SK-N-SH (cell line): ENCODE results near the gene ZCCHC14. TPM values are rescaled to one million over a fixed set of nuclear protein-coding genes. Genes with fewer than 3 reads are reported as not detected.
A peak's percentile ranks its signal among the peaks of the same experiment; 100 is the strongest.

Experiments used
- CTCF ChIA-PET: fragments of 300-600, 350-600 bp; formaldehyde crosslinking; extraction: SDS; loops from one replicate; lab custom pipeline; 2021; lab: Yijun Ruan, JAX
- POLR2A ChIA-PET: fragments of 350-600 bp; sonication (Branson Sonifier 250); formaldehyde crosslinking; extraction: SDS; loops from one replicate; lab custom pipeline; 2020; ENCODE audit warnings: antibody characterized with exemption, inconsistent platforms; lab: Yijun Ruan, JAX
- DNase-seq: peaks from one replicate; pipeline ENCODE4 v3.0.0; 2012
- H2AFZ ChIP-seq: fragments of 200-600 bp; sonication (generic); 2 replicates; pipeline ENCODE4 v1.8.1; 2016; ENCODE audit warnings: antibody characterized with exemption, mild to moderate bottlenecking, low read depth
- H3F3A ChIP-seq: fragments of 200-600 bp; sonication (generic); replicated peaks from 2 replicates; pipeline ENCODE3; 2016; ENCODE audit warnings: antibody characterized with exemption, mild to moderate bottlenecking; ENCODE audit not compliant: insufficient read depth
- H3K27ac ChIP-seq, 2 experiments: fragments of 200-500 bp in 1 of 2; fragments of 200-600 bp in 1 of 2; sonication (Bioruptor generic) in 1 of 2; sonication (generic), shearing (Covaris generic) in 1 of 2; 2 replicates each; pipeline versions ENCODE4 v1.5.1 to v1.6.1; 2014 to 2016; ENCODE audit warnings: low read depth in 2 of 2, inconsistent platforms in 1 of 2, low read length in 1 of 2, mild to moderate bottlenecking in 1 of 2, mixed read lengths in 1 of 2
- H3K27me3 ChIP-seq: fragments of 200-600 bp; sonication (generic), shearing (Covaris generic); 2 replicates; pipeline ENCODE4 v1.6.1; 2016; ENCODE audit warnings: mixed run types; ENCODE audit not compliant: insufficient read depth
- H3K36me3 ChIP-seq, 2 experiments: fragments of 200-500 bp in 1 of 2; fragments of 200-600 bp in 1 of 2; sonication (Bioruptor generic) in 1 of 2; sonication (generic) in 1 of 2; replicated peaks in 1 of 2; 2 replicates each; pipeline versions ENCODE3 to v1.5.1; 2014 to 2016; ENCODE audit warnings: low read length in 1 of 2, mild to moderate bottlenecking in 1 of 2; ENCODE audit not compliant: insufficient read depth in 2 of 2, control insufficient read depth in 1 of 2
- H3K4me1 ChIP-seq, 2 experiments: fragments of 200-500 bp in 1 of 2; fragments of 200-600 bp in 1 of 2; sonication (Bioruptor generic) in 1 of 2; sonication (generic), shearing (Covaris generic) in 1 of 2; 2 replicates each; pipeline versions ENCODE4 v1.5.1 to v1.6.1; 2014 to 2016; ENCODE audit warnings: low read depth in 1 of 2, low read length in 1 of 2, mixed run types in 1 of 2; ENCODE audit not compliant: insufficient read depth in 2 of 2, control insufficient read depth in 1 of 2
- H3K4me2 ChIP-seq: fragments of 200-600 bp; sonication (generic), shearing (Covaris generic); 2 replicates; pipeline ENCODE4 v1.6.1; 2017; ENCODE audit warnings: mixed run types
- H3K4me3 ChIP-seq, 2 experiments: fragments of 200-500 bp in 1 of 2; fragments of 200-600 bp in 1 of 2; sonication (Bioruptor generic) in 1 of 2; sonication (generic), shearing (Covaris generic) in 1 of 2; 2 replicates each; pipeline versions ENCODE4 v1.5.1 to v1.8.1; 2014 to 2016; ENCODE audit warnings: low read depth in 2 of 2, inconsistent platforms in 1 of 2, low read length in 1 of 2, mild to moderate bottlenecking in 1 of 2, mixed read lengths in 1 of 2, moderate library complexity in 1 of 2
- H3K79me2 ChIP-seq: fragments of 200-600 bp; sonication (generic); 2 replicates; pipeline ENCODE4 v1.8.1; 2017; ENCODE audit warnings: mild to moderate bottlenecking; ENCODE audit not compliant: insufficient read depth
- H3K9ac ChIP-seq: fragments of 200-600 bp; sonication (generic); 2 replicates; pipeline ENCODE4 v1.6.1; 2017; ENCODE audit warnings: mixed run types
- H3K9me2 ChIP-seq: fragments of 200-600 bp; sonication (generic); 2 replicates; pipeline ENCODE4 v1.6.1; 2017; ENCODE audit warnings: mixed run types
- H3K9me3 ChIP-seq: fragments of 200-600 bp; sonication (generic); 2 replicates; pipeline ENCODE4 v1.6.1; 2017; ENCODE audit warnings: mixed run types, mild to moderate bottlenecking, moderate library complexity
- H4K20me1 ChIP-seq: fragments of 200-600 bp; sonication (generic); 2 replicates; pipeline ENCODE4 v1.6.1; 2017; ENCODE audit warnings: mild to moderate bottlenecking, mixed run types; ENCODE audit not compliant: insufficient read depth
- CTCF ChIP-seq: fragments of 200-600 bp; sonication (generic); IDR thresholded peaks from 2 replicates; pipeline ENCODE4 v1.6.1; 2017; ENCODE audit warnings: antibody characterized with exemption, mild to moderate bottlenecking, moderate library complexity
- EZH2phosphoT487 ChIP-seq: fragments of 200-600 bp; sonication (generic); IDR thresholded peaks from 2 replicates; pipeline ENCODE4 v1.6.1; 2017; ENCODE audit warnings: low read depth, mixed run types, mild to moderate bottlenecking, antibody characterized with exemption, moderate library complexity, borderline replicate concordance
- FOXJ3 ChIP-seq: sonication (generic); formaldehyde crosslinking; IDR thresholded peaks from 2 replicates; pipeline ENCODE4 v1.5.1; 2020; ENCODE audit warnings: mild to moderate bottlenecking, missing genetic modification reagents
- FOXM1 ChIP-seq: IDR thresholded peaks from 2 replicates; pipeline ENCODE4 v1.4.0; 2012; ENCODE audit warnings: low read depth, mild to moderate bottlenecking
- GABPA ChIP-seq: IDR thresholded peaks from 2 replicates; pipeline ENCODE4 v1.4.0; 2012; ENCODE audit warnings: low read depth, mild to moderate bottlenecking
- GATA2 ChIP-seq: sonication (generic); formaldehyde crosslinking; IDR thresholded peaks from 2 replicates; pipeline ENCODE4 v1.5.0; 2020; ENCODE audit warnings: mild to moderate bottlenecking, missing genetic modification reagents
- JUND ChIP-seq: IDR thresholded peaks from 2 replicates; pipeline ENCODE4 v1.4.0; 2012
- RCOR1 ChIP-seq: fragments of 150-350 bp; IDR thresholded peaks from 2 replicates; pipeline ENCODE4 v1.6.1; 2017; ENCODE audit warnings: antibody characterized with exemption, low read length
- RFX5 ChIP-seq: IDR thresholded peaks from 2 replicates; pipeline ENCODE4 v1.6.1; 2012; ENCODE audit warnings: mild to moderate bottlenecking, improper control_type of control experiment, low read length
- TCF12 ChIP-seq: IDR thresholded peaks from 2 replicates; pipeline ENCODE4 v1.4.0; 2012
- TEAD4 ChIP-seq: IDR thresholded peaks from 2 replicates; pipeline ENCODE4 v1.4.0; 2012; ENCODE audit warnings: mild to moderate bottlenecking, borderline replicate concordance; ENCODE audit not compliant: insufficient read depth
- WGBS: methylation state at CpG from one replicate; pipeline ENCODE4 v1.1.6; 2017; ENCODE audit warnings: low lambda C conversion rate; 5-methylcytosine and 5-hydroxymethylcytosine counted together
- polyA plus RNA-seq, 3 experiments: library from polyadenylated mRNA; depleted of rRNA; stranded (reverse); fragments of >200 nt; gene quantifications; 2 replicates each; pipeline ENCODE4 v1.2.3, GENCODE V29; 2012
- TF ChIP-seq, protein P1 (sequence below): IDR thresholded peaks from 2 replicates; pipeline ENCODE4 v1.4.0; 2012; ENCODE audit warnings: low read depth
- TF ChIP-seq, protein P2 (sequence below): IDR thresholded peaks from 2 replicates; pipeline ENCODE4 v1.4.0; 2012; ENCODE audit warnings: low read depth, borderline replicate concordance

Gene ZCCHC14
- polyA plus RNA-seq, 1 of the 3 experiments (the other 2 are of a cell fraction): 5.7 TPM

DNA sequence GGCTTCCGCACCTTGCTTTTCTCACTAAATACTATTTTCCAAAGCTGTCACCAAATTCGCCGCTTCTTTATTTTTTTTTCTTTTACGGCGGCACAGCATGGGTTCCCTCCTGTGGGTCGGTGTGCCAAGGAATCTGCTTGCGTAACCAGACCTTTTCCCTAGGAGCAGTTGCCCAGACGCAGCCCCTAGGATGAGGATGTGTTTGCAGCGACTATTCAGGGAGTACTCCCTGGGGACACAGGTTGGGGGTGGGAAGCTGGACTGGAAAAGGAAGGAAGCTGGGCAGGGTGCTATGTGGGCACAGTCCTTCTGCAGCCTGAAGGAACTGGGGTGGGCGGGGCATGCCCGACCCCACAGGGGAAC, 49.0 kb upstream of the ZCCHC14 start:
- Histone ChIP-seq H3K9me2 (no peaks in the 10 kb centered on the region), H3K4me1 (no peaks in the 10 kb centered on the region; a peak in 1 of 4 replicates), H2AFZ (no peak overlapping the region), H3F3A (no peaks in the 10 kb centered on the region), H4K20me1 (no peaks in the 10 kb centered on the region), H3K4me3 (no peak overlapping the region), H3K79me2 (no peaks in the 10 kb centered on the region), H3K36me3 (no peaks in the 10 kb centered on the region), H3K27me3 (peaks cover 8% of the 10 kb centered on the region; the same call in 1 of the 2 replicates), H3K9ac (no peak overlapping the region), H3K4me2 (no peak overlapping the region), H3K9me3 (no peaks in the 10 kb centered on the region), H3K27ac (no peak overlapping the region)
- ChIA-PET POLR2A (no interaction called here), CTCF (interaction anchor here (1.9 to 2.5 kb wide), 3 partner anchors 29 to 125 kb away, joined by 7 to 10 read pairs (median 7); no protein-coding TSS in a partner anchor)
- 65% methylated on average over 11 of the region's 11 CpGs for WGBS
- no peak for DNase-seq
- no peak for TF ChIP-seq RFX5
- no peak for TF ChIP-seq GABPA
- no peak for TF ChIP-seq GATA2 (CRISPR knock-in tag)
- TF ChIP-seq TCF12: no peak

DNA sequence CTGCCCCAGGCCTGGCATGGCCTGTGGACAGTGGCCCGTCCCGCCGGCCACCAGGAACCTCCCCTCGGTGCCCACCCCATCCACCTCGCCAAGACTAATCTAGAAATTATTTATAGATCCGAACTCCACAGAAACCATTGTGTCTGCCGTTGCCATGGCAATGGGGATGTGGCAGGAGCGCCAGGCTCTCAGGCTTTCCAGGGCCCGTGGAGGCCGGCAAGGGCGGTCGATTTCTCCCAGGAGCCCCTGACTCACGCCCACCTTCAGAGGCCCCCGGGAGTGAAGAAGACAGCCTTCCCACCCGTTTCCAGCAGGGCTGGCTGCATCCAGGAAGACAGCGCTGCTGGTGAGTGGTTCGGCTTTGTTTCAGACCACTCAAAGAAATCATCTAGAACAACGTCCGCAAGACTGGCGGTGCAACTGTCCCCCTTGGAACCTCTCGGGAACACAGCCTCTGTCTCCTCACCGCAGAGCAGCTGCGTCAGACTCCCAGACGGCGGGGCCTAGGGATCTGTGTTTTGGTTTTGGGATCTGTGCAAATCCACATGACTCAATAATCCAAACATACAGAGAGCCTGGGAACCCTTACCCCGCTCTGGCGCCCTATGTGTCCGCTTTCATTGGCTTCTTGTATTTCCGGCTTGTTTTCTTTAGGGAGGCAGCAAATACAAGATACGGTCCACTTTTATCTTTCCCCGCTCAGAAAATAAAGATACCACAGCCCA, 48.5 kb upstream of the ZCCHC14 start:
- Histone ChIP-seq H3K27ac (no peak overlapping the region), H2AFZ (no peak overlapping the region), H3K4me2 (no peak overlapping the region)

DNA sequence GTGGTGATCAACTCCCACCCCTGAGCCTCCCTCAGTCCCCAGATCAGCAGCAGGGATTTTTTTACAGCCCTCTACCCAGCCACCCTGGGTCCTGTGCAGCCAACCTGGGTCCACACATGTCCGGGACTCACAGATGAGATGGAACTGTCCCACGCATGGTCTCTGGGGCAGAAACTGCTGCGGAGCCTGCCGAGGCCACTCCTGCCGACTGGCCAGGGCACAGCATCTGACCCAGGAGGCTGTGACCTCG, 48.0 kb upstream of the ZCCHC14 start:
- ChIA-PET CTCF (no interaction called here), POLR2A (no interaction called here)
- Histone ChIP-seq H3K36me3 (no peaks in the 10 kb centered on the region), H3K4me1 (no peaks in the 10 kb centered on the region; a peak in 1 of 4 replicates), H3K4me3 (no peak overlapping the region), H3F3A (no peaks in the 10 kb centered on the region), H3K9me2 (no peaks in the 10 kb centered on the region), H2AFZ (no peak overlapping the region), H3K79me2 (no peaks in the 10 kb centered on the region), H4K20me1 (no peaks in the 10 kb centered on the region), H3K27me3 (peaks cover 8% of the 10 kb centered on the region; the same call in 1 of the 2 replicates), H3K4me2 (no peak overlapping the region), H3K9ac (no peak overlapping the region), H3K27ac (no peak overlapping the region), H3K9me3 (no peaks in the 10 kb centered on the region)
- no CpG with 5 or more reads among the region's 6 CpGs for WGBS
- no peak for DNase-seq
- TF ChIP-seq FOXJ3 (CRISPR knock-in tag): no peak
- TF ChIP-seq EZH2phosphoT487: no peak
- TF ChIP-seq RCOR1: no peak
- TF ChIP-seq RFX5: no peak
- no peak for TF ChIP-seq JUND
- TF ChIP-seq, protein P1, sequence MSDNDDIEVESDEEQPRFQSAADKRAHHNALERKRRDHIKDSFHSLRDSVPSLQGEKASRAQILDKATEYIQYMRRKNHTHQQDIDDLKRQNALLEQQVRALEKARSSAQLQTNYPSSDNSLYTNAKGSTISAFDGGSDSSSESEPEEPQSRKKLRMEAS: no peak
- TF ChIP-seq, protein P2, sequence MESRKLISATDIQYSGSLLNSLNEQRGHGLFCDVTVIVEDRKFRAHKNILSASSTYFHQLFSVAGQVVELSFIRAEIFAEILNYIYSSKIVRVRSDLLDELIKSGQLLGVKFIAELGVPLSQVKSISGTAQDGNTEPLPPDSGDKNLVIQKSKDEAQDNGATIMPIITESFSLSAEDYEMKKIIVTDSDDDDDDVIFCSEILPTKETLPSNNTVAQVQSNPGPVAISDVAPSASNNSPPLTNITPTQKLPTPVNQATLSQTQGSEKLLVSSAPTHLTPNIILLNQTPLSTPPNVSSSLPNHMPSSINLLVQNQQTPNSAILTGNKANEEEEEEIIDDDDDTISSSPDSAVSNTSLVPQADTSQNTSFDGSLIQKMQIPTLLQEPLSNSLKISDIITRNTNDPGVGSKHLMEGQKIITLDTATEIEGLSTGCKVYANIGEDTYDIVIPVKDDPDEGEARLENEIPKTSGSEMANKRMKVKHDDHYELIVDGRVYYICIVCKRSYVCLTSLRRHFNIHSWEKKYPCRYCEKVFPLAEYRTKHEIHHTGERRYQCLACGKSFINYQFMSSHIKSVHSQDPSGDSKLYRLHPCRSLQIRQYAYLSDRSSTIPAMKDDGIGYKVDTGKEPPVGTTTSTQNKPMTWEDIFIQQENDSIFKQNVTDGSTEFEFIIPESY: no peak
- TF ChIP-seq FOXM1: no peak

More for the DNA sequence above, 48.5 kb upstream of the ZCCHC14 start:
- 67% methylated on average over 27 of the region's 31 CpGs for WGBS
- ChIA-PET CTCF (interaction anchor here (2.1 kb wide), 1 partner anchor 94 kb away, joined by 7 read pairs; no protein-coding TSS in a partner anchor), POLR2A (no interaction called here)
- Histone ChIP-seq H3K9me3 (no peaks in the 10 kb centered on the region), H3K9ac (no peak overlapping the region), H4K20me1 (no peaks in the 10 kb centered on the region), H3K27me3 (peaks cover 8% of the 10 kb centered on the region; the same call in 1 of the 2 replicates), H3K9me2 (no peaks in the 10 kb centered on the region), H3K4me1 (no peaks in the 10 kb centered on the region; a peak in 1 of 4 replicates), H3K4me3 (no peak overlapping the region), H3F3A (no peaks in the 10 kb centered on the region), H3K79me2 (no peaks in the 10 kb centered on the region), H3K36me3 (no peaks in the 10 kb centered on the region)
- peak; percentile 51 for DNase-seq
- no peak for TF ChIP-seq JUND
- no peak for TF ChIP-seq CTCF
- no peak for TF ChIP-seq TEAD4
- TF ChIP-seq, all 33 proteins: peak for 0
